Esophagus mucosa (tissue), 1 donor: ENCODE data around the gene ONECUT3. TPM values are rescaled to one million over a fixed set of nuclear protein-coding genes. Genes with fewer than 3 reads are reported as not detected.

Source experiments
- ATAC-seq: fragments of 200-7000 bp; cut with Tn5 transposase; one replicate; pipeline ENCODE4 v1.9.1; 2020
- total RNA-seq: library from RNA; stranded (reverse); gene quantifications from one replicate; pipeline ENCODE4 v1.2.4, GENCODE V29; 2023
- donor health status: DM: yes; HTN: yes; CAD: no.

Gene ONECUT3
- total RNA-seq, 1 donor from 2014 or later = not detected

DNA sequence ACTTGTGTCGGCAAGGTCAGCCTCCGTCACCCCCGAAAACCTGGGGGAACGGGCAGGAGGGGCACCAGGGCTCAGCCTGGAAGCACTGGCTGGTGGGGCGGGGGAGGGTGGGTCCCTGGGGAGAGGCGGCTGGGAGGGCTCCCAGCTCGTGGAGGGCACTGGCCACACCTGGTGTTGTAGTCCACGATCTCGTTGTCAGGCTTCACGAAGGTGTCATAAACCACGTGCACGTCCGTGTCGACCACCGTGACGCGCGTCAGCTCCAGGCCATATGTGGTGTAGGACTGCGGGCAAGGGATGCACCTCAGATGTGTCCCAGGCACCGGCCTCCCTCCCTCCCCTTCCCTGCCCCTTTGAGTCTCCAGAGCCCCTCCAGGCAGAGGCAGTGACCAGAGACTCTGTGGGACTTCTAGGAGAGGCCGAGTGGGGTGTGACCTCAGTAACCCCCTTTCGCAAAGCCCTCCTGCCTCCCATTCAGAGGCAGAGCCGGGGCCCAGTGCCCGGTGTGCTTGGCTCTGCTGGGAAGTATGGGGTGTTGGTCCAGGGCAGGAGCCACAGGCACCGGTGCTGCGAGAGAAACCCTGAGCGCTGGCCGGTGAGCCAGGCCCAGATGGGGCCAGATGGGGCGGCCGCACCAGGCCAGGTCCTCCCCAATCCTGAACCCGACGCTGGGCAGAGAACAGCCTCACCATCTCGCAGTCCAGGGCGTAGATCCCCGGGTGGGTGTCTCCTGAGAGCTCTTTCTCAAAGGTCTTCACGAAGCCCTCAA is 63.4 kb downstream of the ONECUT3 start:
- no peak for ATAC-seq

GRCh38 chr19:1817553-1818179 is 64.4 kb downstream of the ONECUT3 start:
- no peak for ATAC-seq

GRCh38 chr19:1818549-1819195 is 65.4 kb downstream of the ONECUT3 start:
- ATAC-seq = no peak

- no peak for ATAC-seq
These were observed 66.3 kb downstream of the ONECUT3 start for GRCh38 chr19:1819341-1820255.

GRCh38 chr19:1822210-1822609 is 68.9 kb downstream of the ONECUT3 start:
- ATAC-seq = no peak

- ATAC-seq = no peak
These were observed 69.7 kb downstream of the ONECUT3 start for GRCh38 chr19:1823020-1823419.

DNA sequence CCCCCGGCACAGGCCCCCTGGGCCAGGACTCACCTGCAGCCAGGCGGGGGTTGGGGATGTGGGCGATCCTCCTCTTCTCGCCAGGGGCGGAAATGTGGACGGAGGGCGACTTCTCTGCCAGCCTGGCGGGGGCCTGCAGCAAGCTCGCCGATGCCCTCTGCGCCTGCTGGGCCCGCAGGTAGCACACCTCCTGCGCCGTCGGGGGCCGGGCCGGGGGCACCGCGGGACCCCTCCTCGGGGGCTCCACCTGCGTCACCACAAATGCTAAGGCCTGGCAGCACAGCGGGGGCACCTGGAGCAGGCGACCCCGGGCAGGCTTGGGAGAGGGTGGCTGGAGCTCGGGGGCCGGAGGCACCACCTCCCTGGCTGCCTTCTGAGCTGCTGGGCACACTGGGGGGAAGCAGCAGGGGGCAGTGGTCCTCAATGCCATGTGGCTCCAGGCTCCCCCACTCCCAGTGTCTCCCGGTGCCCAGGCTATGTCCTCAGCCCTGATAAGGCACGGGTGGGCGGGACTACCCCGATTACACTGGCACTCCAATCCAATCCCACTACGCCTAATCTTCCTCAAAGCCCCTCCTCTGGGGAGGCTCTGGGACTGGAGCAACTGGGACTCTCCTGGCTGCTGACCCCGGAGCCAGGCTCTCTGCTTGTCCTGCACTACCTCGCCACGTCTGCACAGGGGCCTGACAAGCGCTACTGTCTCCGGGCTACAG is 70.4 kb downstream of the ONECUT3 start:
- no peak for ATAC-seq

GRCh38 chr19:1824252-1824622 is 70.9 kb downstream of the ONECUT3 start:
- ATAC-seq = no peak

DNA sequence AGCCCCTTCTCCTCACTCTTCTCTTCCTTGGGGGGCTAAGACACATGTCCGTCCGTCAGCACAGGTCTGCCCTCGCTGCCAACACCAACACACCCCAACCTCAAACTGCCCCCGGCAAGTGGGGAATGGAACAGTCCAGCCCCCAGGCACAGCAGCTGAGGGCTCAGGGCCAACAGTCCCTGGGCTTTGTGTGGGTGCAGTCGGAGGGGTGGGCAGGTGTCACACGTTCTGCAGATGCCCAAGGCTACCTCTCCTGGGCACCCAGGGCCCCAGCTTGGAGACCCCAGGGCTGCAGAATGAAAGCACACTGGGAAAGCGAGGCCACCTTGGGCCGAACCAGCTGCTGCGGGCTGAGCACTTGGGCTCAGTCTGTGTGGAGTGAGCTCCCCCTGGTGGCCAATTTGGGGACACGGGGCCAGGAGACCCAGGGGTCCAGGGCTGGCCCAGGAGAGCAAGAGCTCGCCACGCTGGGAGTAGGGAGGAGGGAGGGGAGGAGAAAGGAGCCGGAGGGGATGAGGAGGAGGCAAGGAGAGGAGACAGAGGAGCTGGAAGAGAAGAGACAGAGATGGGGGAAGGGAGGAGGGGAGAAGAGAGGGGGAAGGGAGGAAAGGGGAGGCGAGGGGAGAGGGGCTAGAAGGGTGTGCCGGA is 72.7 kb downstream of the ONECUT3 start:
- ATAC-seq = peak; percentile 71

- ATAC-seq = no peak
These were observed 73.5 kb downstream of the ONECUT3 start for GRCh38 chr19:1826557-1827521.

DNA sequence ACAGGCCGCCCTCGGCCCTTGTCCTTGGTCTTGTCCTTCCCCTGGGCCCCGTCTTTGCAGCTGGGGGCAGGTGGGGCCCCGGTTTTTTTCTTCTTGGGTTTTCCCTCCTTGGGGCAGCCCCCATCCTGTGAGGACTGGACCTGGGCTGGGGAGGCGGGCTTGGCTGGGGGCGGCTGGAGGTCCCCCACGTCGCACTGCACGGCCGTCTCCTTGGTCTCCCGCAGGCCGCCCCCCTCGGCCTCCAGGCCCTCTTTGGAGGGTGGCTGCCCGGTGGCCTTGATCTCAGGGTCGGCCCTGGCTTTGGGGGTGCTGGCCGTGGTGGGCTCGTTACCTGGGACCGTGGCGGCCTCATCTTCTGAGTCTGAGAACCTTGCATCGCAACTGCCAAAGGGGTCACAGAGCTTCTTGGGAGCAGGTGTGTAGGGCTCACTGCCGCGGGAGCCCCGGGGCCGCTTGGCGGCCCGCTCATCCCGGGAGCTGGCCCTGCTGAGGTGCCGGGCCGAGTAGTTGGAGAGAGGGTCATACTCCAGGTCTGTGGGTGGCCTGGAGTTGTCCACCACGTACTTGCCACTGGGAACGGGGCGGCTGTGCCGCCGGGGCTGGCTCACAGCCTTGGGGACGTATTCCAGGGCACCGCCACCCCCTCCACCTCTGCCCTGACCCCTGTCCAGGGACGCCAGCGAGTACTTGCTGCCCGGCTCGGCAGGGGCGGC is 74.4 kb downstream of the ONECUT3 start:
- no peak for ATAC-seq

DNA sequence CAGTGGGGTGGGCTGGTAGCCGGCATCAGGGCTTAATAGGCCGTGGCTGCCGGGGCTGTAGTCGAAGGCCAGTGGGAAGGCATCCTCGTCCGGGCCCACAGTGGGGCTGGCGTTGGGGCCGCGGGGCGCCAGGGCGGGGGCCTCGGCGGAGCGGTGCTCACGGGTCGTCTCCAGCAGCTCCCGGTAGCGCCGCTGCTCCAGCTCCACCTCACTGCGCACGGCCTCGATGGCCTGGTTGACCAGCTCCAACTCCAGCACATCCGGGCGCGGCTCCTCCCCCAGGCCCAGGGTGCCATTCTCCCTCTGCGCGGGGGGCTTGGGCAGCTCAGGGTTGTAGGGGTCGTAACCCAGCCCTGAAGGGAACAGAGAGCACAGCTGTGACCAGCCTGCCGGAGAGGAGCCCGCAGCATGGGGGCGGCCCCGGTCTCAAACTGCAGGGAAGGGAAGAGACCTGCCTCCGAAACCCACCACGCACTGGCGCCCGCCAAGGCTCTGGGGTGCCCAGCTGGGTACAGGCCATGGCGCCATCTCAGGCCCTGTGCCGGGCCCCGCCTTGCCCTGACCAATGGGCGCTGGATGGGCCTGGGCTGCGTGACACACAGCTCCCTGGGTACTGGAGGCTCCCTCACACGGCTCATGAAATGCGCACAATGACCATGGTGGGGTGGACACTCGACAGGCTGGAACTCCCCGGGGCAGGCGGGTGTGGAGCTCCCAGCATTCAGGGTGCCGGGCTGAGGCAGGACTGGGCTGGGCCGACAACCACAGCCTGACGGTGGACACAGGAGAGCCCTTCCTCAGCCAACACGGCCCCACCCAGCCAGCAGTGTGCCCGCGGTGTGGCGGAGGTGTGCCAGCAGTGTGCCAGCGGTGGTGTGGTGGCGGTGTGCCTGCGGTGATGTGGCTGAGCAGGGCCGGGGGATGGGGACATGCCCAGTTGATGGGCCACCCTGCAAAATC is 75.3 kb downstream of the ONECUT3 start:
- peak; percentile 25 for ATAC-seq

DNA sequence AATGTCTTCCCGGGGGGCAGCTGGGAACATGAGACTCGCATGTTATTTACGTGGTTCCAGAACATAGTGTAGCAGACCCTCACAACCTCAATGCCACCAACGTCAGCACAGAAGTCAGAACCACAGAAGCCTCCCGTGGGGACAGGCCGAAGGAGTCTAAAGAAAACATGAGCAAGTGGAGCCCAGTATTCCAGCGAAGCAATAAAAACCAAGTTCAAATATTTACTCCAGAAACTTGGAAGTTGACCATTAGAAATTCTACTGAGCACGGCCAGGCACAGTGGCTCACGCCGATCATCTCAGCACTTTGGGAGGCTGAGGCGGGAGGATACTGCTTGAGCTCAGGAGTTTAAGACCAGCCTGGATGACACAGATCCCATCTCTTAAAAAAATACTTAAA is 76.7 kb downstream of the ONECUT3 start:
- no peak for ATAC-seq

GRCh38 chr19:1830568-1830967 is 77.3 kb downstream of the ONECUT3 start:
- no peak for ATAC-seq
